SJSA1 (cell line): ENCODE measurements around the gene ZNF521. TPM values are rescaled to one million over a fixed set of nuclear protein-coding genes. Genes with fewer than 3 reads are reported as not detected.

Source experiments
- DNase-seq, 2 experiments: peaks; one replicate each; pipeline ENCODE4 v3.0.0-alpha.2; 2015 to 2020; ENCODE audit warnings: low spot score in 2 of 2, low read depth in 1 of 2
- H3K27ac ChIP-seq: fragments of 250-450 bp; sonication (Bioruptor Pico); 2 replicates; pipeline ENCODE4 v1.5.1; 2020; ENCODE audit warnings: mild to moderate bottlenecking, moderate library complexity
- H3K27me3 ChIP-seq: fragments of 250-450 bp; sonication (Bioruptor Pico); replicated peaks from 2 replicates; pipeline ENCODE4 v1.5.1; 2020; ENCODE audit warnings: mild to moderate bottlenecking, moderate library complexity
- H3K36me3 ChIP-seq: fragments of 250-450 bp; sonication (Bioruptor Pico); 2 replicates; pipeline ENCODE4 v1.5.1; 2020; ENCODE audit warnings: mild to moderate bottlenecking
- H3K4me1 ChIP-seq: fragments of 250-450 bp; sonication (Bioruptor Pico); replicated peaks from 2 replicates; pipeline ENCODE4 v1.6.1; 2021; ENCODE audit warnings: mild to moderate bottlenecking
- H3K4me3 ChIP-seq: fragments of 250-450 bp; sonication (Bioruptor Pico); 2 replicates; pipeline ENCODE4 v1.5.1; 2020; ENCODE audit warnings: mild to moderate bottlenecking
- H3K9me3 ChIP-seq: fragments of 250-450 bp; sonication (Bioruptor Pico); replicated peaks from 2 replicates; pipeline ENCODE4 v1.5.1; 2020; ENCODE audit warnings: mild to moderate bottlenecking
- total RNA-seq: library from RNA; depleted of rRNA; stranded (reverse); fragments of >200 nt; shearing (Covaris generic); gene quantifications from 2 replicates; pipeline ENCODE4 v1.2.3, GENCODE V29; 2014

The ZNF521 gene
- total RNA-seq, 1 experiment from 2014 or later, result 0.34 TPM

GRCh38 chr18:25103468-25104155 is 248.4 kb downstream of the ZNF521 start:
- Histone ChIP-seq H3K9me3 (no peaks in the 10 kb centered on the region), H3K27me3 (no peaks in the 10 kb centered on the region), H3K36me3 (no peaks in the 10 kb centered on the region), H3K27ac (no peak overlapping the region), H3K4me3 (no peak overlapping the region), H3K4me1 (no peaks in the 10 kb centered on the region)
- no peak for DNase-seq

- Histone ChIP-seq H3K27ac (no peak overlapping the region), H3K36me3 (no peaks in the 10 kb centered on the region), H3K4me1 (no peaks in the 10 kb centered on the region), H3K27me3 (no peaks in the 10 kb centered on the region), H3K4me3 (no peak overlapping the region), H3K9me3 (no peaks in the 10 kb centered on the region)
- no peak for DNase-seq
Observed at GRCh38 chr18:25102662-25103061, 249.3 kb downstream of the ZNF521 start.

GRCh38 chr18:25100418-25100817 is 251.5 kb downstream of the ZNF521 start:
- Histone ChIP-seq H3K9me3 (no peaks in the 10 kb centered on the region), H3K36me3 (no peaks in the 10 kb centered on the region), H3K27me3 (no peaks in the 10 kb centered on the region), H3K4me1 (no peaks in the 10 kb centered on the region), H3K27ac (no peak overlapping the region), H3K4me3 (no peak overlapping the region)
- DNase-seq, result no peak

GRCh38 chr18:25099895-25100294 is 252.1 kb downstream of the ZNF521 start:
- H3K27me3 ChIP-seq, result no peaks in the 10 kb centered on the region
- no peak for DNase-seq
- no peak overlapping the region for H3K27ac ChIP-seq
- H3K4me1 ChIP-seq, result no peaks in the 10 kb centered on the region
- H3K36me3 ChIP-seq, result no peaks in the 10 kb centered on the region
- H3K4me3 ChIP-seq, result no peak overlapping the region
- no peaks in the 10 kb centered on the region for H3K9me3 ChIP-seq

- H3K36me3 ChIP-seq, result no peaks in the 10 kb centered on the region
- no peak overlapping the region for H3K4me3 ChIP-seq
- H3K9me3 ChIP-seq, result no peaks in the 10 kb centered on the region
- no peak for DNase-seq
- H3K4me1 ChIP-seq, result no peaks in the 10 kb centered on the region
- no peaks in the 10 kb centered on the region for H3K27me3 ChIP-seq
- no peak overlapping the region for H3K27ac ChIP-seq
Observed at GRCh38 chr18:25097569-25098056, 254.4 kb downstream of the ZNF521 start.

GRCh38 chr18:25097057-25097456 is 254.9 kb downstream of the ZNF521 start:
- Histone ChIP-seq H3K36me3 (no peaks in the 10 kb centered on the region), H3K27me3 (no peaks in the 10 kb centered on the region), H3K4me3 (no peak overlapping the region), H3K27ac (no peak overlapping the region), H3K9me3 (no peaks in the 10 kb centered on the region), H3K4me1 (no peaks in the 10 kb centered on the region)
- no peak for DNase-seq

GRCh38 chr18:25093141-25093540 is 258.8 kb downstream of the ZNF521 start:
- Histone ChIP-seq H3K27ac (no peak overlapping the region), H3K27me3 (no peaks in the 10 kb centered on the region), H3K4me3 (no peak overlapping the region), H3K36me3 (no peaks in the 10 kb centered on the region), H3K4me1 (no peaks in the 10 kb centered on the region), H3K9me3 (no peaks in the 10 kb centered on the region)
- DNase-seq, result no peak

- H3K36me3 ChIP-seq, result no peaks in the 10 kb centered on the region
- H3K27ac ChIP-seq, result no peak overlapping the region
- H3K4me3 ChIP-seq, result no peak overlapping the region
- DNase-seq, result no peak
- no peaks in the 10 kb centered on the region for H3K9me3 ChIP-seq
- no peaks in the 10 kb centered on the region for H3K27me3 ChIP-seq
- no peaks in the 10 kb centered on the region for H3K4me1 ChIP-seq
Observed at GRCh38 chr18:25089470-25089869, 262.5 kb downstream of the ZNF521 start.

GRCh38 chr18:25086876-25087275 is 265.1 kb downstream of the ZNF521 start:
- Histone ChIP-seq H3K4me3 (no peak overlapping the region), H3K27ac (no peak overlapping the region), H3K36me3 (no peaks in the 10 kb centered on the region), H3K27me3 (no peaks in the 10 kb centered on the region), H3K4me1 (no peaks in the 10 kb centered on the region), H3K9me3 (no peaks in the 10 kb centered on the region)
- DNase-seq, result no peak

- Histone ChIP-seq H3K9me3 (no peaks in the 10 kb centered on the region), H3K27ac (no peak overlapping the region), H3K4me1 (no peaks in the 10 kb centered on the region), H3K4me3 (no peak overlapping the region), H3K27me3 (no peaks in the 10 kb centered on the region), H3K36me3 (no peaks in the 10 kb centered on the region)
- no peak for DNase-seq
Observed at GRCh38 chr18:25081001-25081400, 271.0 kb downstream of the ZNF521 start.

GRCh38 chr18:25080211-25080610 is 271.8 kb downstream of the ZNF521 start:
- no peaks in the 10 kb centered on the region for H3K27me3 ChIP-seq
- H3K4me1 ChIP-seq, result no peaks in the 10 kb centered on the region
- no peak overlapping the region for H3K4me3 ChIP-seq
- no peaks in the 10 kb centered on the region for H3K9me3 ChIP-seq
- no peak overlapping the region for H3K27ac ChIP-seq
- no peaks in the 10 kb centered on the region for H3K36me3 ChIP-seq
- DNase-seq, result no peak

- H3K27ac ChIP-seq, result no peak overlapping the region
- no peaks in the 10 kb centered on the region for H3K36me3 ChIP-seq
- H3K9me3 ChIP-seq, result no peaks in the 10 kb centered on the region
- H3K4me1 ChIP-seq, result no peaks in the 10 kb centered on the region
- DNase-seq, result no peak
- no peak overlapping the region for H3K4me3 ChIP-seq
- no peaks in the 10 kb centered on the region for H3K27me3 ChIP-seq
Observed at GRCh38 chr18:25077944-25078723, 273.8 kb downstream of the ZNF521 start.

- no peaks in the 10 kb centered on the region for H3K9me3 ChIP-seq
- no peak for DNase-seq
- no peaks in the 10 kb centered on the region for H3K36me3 ChIP-seq
- no peak overlapping the region for H3K27ac ChIP-seq
- H3K27me3 ChIP-seq, result no peaks in the 10 kb centered on the region
- no peaks in the 10 kb centered on the region for H3K4me1 ChIP-seq
- no peak overlapping the region for H3K4me3 ChIP-seq
Observed at GRCh38 chr18:25077038-25077943, 274.7 kb downstream of the ZNF521 start.
